Neural progenitor cell (in vitro differentiated cells): ENCODE data around the gene RAD51B. TPM values are rescaled to one million over a fixed set of nuclear protein-coding genes. Genes with fewer than 3 reads are reported as not detected.

Experiments used
- DNase-seq: peaks from one replicate; pipeline ENCODE4 v3.0.0-alpha.2; 2016; ENCODE audit warnings: low spot score
- H2AFZ ChIP-seq: fragments of 200-600 bp; sonication (generic); replicated peaks from 2 replicates; pipeline ENCODE4 v1.6.1; 2016; ENCODE audit warnings: antibody characterized with exemption
- H3F3A ChIP-seq: fragments of 200-600 bp; sonication (generic); 2 replicates; pipeline ENCODE4 v1.6.1; 2016; ENCODE audit warnings: antibody characterized with exemption, low read depth
- H3K27ac ChIP-seq: fragments of 200-600 bp; sonication (generic); 2 replicates; pipeline ENCODE4 v1.5.1; 2016; ENCODE audit warnings: mild to moderate bottlenecking
- H3K27me3 ChIP-seq: fragments of 200-600 bp; sonication (generic); 2 replicates; pipeline ENCODE4 v1.6.1; 2016; ENCODE audit warnings: mild to moderate bottlenecking, moderate library complexity
- H3K36me3 ChIP-seq: fragments of 200-600 bp; sonication (generic); 2 replicates; pipeline ENCODE4 v1.5.1; 2016
- H3K4me1 ChIP-seq: fragments of 200-600 bp; sonication (generic); 2 replicates; pipeline ENCODE4 v1.6.1; 2016; ENCODE audit warnings: mixed run types
- H3K4me2 ChIP-seq: fragments of 200-600 bp; sonication (generic); 2 replicates; pipeline ENCODE4 v1.6.1; 2016
- H3K4me3 ChIP-seq: fragments of 200-600 bp; sonication (generic); 2 replicates; pipeline ENCODE4 v1.5.1; 2016
- H3K79me2 ChIP-seq: fragments of 200-600 bp; sonication (generic); 2 replicates; pipeline ENCODE4 v1.6.1; 2016; ENCODE audit warnings: low read depth
- H3K9ac ChIP-seq: fragments of 200-600 bp; sonication (generic); 2 replicates; pipeline ENCODE4 v1.6.1; 2016
- H3K9me3 ChIP-seq: fragments of 200-600 bp; sonication (generic); 2 replicates; pipeline ENCODE4 v1.5.1; 2016; ENCODE audit warnings: low read depth
- H4K20me1 ChIP-seq: fragments of 200-600 bp; sonication (generic); 2 replicates; pipeline ENCODE4 v1.6.1; 2016; ENCODE audit warnings: low read depth
- H3K27ac Mint-ChIP-seq: 3 replicates; pipeline ENCODE4 v1.8.0; 2021; ENCODE audit warnings: mixed read lengths
- H3K27me3 Mint-ChIP-seq: 2 replicates; pipeline ENCODE4 v1.8.0; 2022; ENCODE audit warnings: low read depth, mild to moderate bottlenecking, inconsistent platforms, moderate library complexity, mixed read lengths; ENCODE audit not compliant: insufficient read depth
- H3K36me3 Mint-ChIP-seq: 3 replicates; pipeline ENCODE4 v1.8.0; 2021; ENCODE audit warnings: mixed read lengths
- H3K4me1 Mint-ChIP-seq: 3 replicates; pipeline ENCODE4 v1.8.0; 2021; ENCODE audit warnings: mixed read lengths
- H3K4me3 Mint-ChIP-seq: 3 replicates; pipeline ENCODE4 v1.8.0; 2021; ENCODE audit warnings: mild to moderate bottlenecking, moderate library complexity, mixed read lengths
- H3K9me3 Mint-ChIP-seq: 3 replicates; pipeline ENCODE4 v1.8.0; 2020; ENCODE audit warnings: mixed read lengths
- CTCF ChIP-seq: fragments of 200-600 bp; sonication (generic); IDR thresholded peaks from 2 replicates; pipeline ENCODE4 v1.5.1; 2017; ENCODE audit warnings: antibody characterized with exemption, mild to moderate bottlenecking
- EZH2 ChIP-seq: fragments of 200-600 bp; sonication (generic); IDR thresholded peaks from 2 replicates; pipeline ENCODE4 v1.6.1; 2017; ENCODE audit warnings: antibody characterized with exemption, mild to moderate bottlenecking, moderate library complexity
- EZH2phosphoT487 ChIP-seq: fragments of 200-600 bp; sonication (generic); IDR thresholded peaks from 2 replicates; pipeline ENCODE4 v1.6.1; 2017; ENCODE audit warnings: antibody characterized with exemption
- total RNA-seq: library from RNA; depleted of rRNA; stranded (reverse); fragments of >200 nt; gene quantifications from 2 replicates; pipeline ENCODE4 v1.2.3, GENCODE V29; 2015; ENCODE audit warnings: low replicate concordance

RAD51B gene
- total RNA-seq, 1 donor from 2014 or later = 50.5 TPM

GRCh38 chr14:67850066-67850830, 30.7 kb downstream of the RAD51B start:
- H3K4me3 Mint-ChIP-seq = no peak overlapping the region
- Histone ChIP-seq H3K4me1 (no peaks in the 10 kb centered on the region), H3K79me2 (no peaks in the 10 kb centered on the region), H3K9me3 (no peaks in the 10 kb centered on the region), H3F3A (no peaks in the 10 kb centered on the region), H3K27ac (no peak overlapping the region), H3K27me3 (no peaks in the 10 kb centered on the region), H3K4me3 (no peak overlapping the region), H2AFZ (no peak overlapping the region), H3K4me2 (no peak overlapping the region), H4K20me1 (no peaks in the 10 kb centered on the region), H3K36me3 (no peaks in the 10 kb centered on the region), H3K9ac (no peak overlapping the region)
- H3K9me3 Mint-ChIP-seq = peaks cover 29% of the 10 kb centered on the region
- H3K4me1 Mint-ChIP-seq = no peaks in the 10 kb centered on the region
- no peak for DNase-seq
- no peak overlapping the region for H3K27ac Mint-ChIP-seq
- H3K36me3 Mint-ChIP-seq = peaks cover 21% of the 10 kb centered on the region
- H3K27me3 Mint-ChIP-seq = no peaks in the 10 kb centered on the region
- TF ChIP-seq EZH2phosphoT487 = no peak
- TF ChIP-seq CTCF = no peak
- no peak for TF ChIP-seq EZH2

GRCh38 chr14:67851785-67852410, 32.3 kb downstream of the RAD51B start:
- H3K27ac Mint-ChIP-seq = no peak overlapping the region
- peaks cover 18% of the 10 kb centered on the region for H3K36me3 Mint-ChIP-seq

GRCh38 chr14:67852926-67853604, 33.5 kb downstream of the RAD51B start:
- H3K36me3 ChIP-seq = no peaks in the 10 kb centered on the region
- no peaks in the 10 kb centered on the region for H3K4me1 Mint-ChIP-seq
- no peak overlapping the region for H2AFZ ChIP-seq
- H3K9me3 Mint-ChIP-seq = peaks cover 13% of the 10 kb centered on the region
- no peaks in the 10 kb centered on the region for H3K27me3 Mint-ChIP-seq
- no peak overlapping the region for H3K4me3 Mint-ChIP-seq
- peaks cover 13% of the 10 kb centered on the region for H3K36me3 Mint-ChIP-seq
- peaks cover 3% of the 10 kb centered on the region for H3F3A ChIP-seq
- no peak overlapping the region for H3K4me2 ChIP-seq
- DNase-seq = no peak
- no peaks in the 10 kb centered on the region for H3K27me3 ChIP-seq
- no peaks in the 10 kb centered on the region for H3K9me3 ChIP-seq
- no peak overlapping the region for H3K27ac Mint-ChIP-seq
- H3K27ac ChIP-seq = no peak overlapping the region
- no peaks in the 10 kb centered on the region for H3K4me1 ChIP-seq
- H3K79me2 ChIP-seq = no peaks in the 10 kb centered on the region
- no peak overlapping the region for H3K9ac ChIP-seq
- TF ChIP-seq EZH2 (no peak), CTCF (no peak), EZH2phosphoT487 (no peak)
- no peak overlapping the region for H3K4me3 ChIP-seq
- no peaks in the 10 kb centered on the region for H4K20me1 ChIP-seq

More at GRCh38 chr14:67851785-67852410, 32.3 kb downstream of the RAD51B start:
- no peak overlapping the region for H3K27ac ChIP-seq
- TF ChIP-seq EZH2 (no peak), EZH2phosphoT487 (no peak)
- no peaks in the 10 kb centered on the region for H3K27me3 Mint-ChIP-seq
- no peaks in the 10 kb centered on the region for H3K79me2 ChIP-seq
- H3K9me3 ChIP-seq = no peaks in the 10 kb centered on the region
- peak; percentile 3 for DNase-seq
- H3K36me3 ChIP-seq = no peaks in the 10 kb centered on the region
- no peaks in the 10 kb centered on the region for H3K4me1 ChIP-seq
- H3K4me2 ChIP-seq = no peak overlapping the region
- H3K4me3 Mint-ChIP-seq = no peak overlapping the region
- no peaks in the 10 kb centered on the region for H3K27me3 ChIP-seq
- H3K4me3 ChIP-seq = no peak overlapping the region
- peaks cover 3% of the 10 kb centered on the region for H3F3A ChIP-seq
- H2AFZ ChIP-seq = no peak overlapping the region
- H3K9me3 Mint-ChIP-seq = peaks cover 23% of the 10 kb centered on the region
- H4K20me1 ChIP-seq = no peaks in the 10 kb centered on the region
- no peak overlapping the region for H3K9ac ChIP-seq
- no peaks in the 10 kb centered on the region for H3K4me1 Mint-ChIP-seq
